H1 (cell line): ENCODE measurements around the gene SIX4. TPM values are rescaled to one million over a fixed set of nuclear protein-coding genes. Genes with fewer than 3 reads are reported as not detected.

Experiments used
- BCL11A ChIP-seq, 2 experiments: IDR thresholded peaks; one replicate each; pipeline ENCODE4 v1.6.1; 2011; ENCODE audit warnings: low read depth in 2 of 2, low read length in 2 of 2, mild to moderate bottlenecking in 2 of 2
- JUN ChIP-seq: IDR thresholded peaks from 2 replicates; pipeline ENCODE4 v1.6.1; 2011; ENCODE audit warnings: low read depth, mild to moderate bottlenecking, improper control_type of control experiment, low read length
- SIX5 ChIP-seq: IDR thresholded peaks from 2 replicates; pipeline ENCODE4 v1.6.1; 2011; ENCODE audit warnings: mild to moderate bottlenecking, low read depth, low read length
- SRF ChIP-seq: IDR thresholded peaks from 2 replicates; pipeline ENCODE4 v1.6.1; 2011; ENCODE audit warnings: mild to moderate bottlenecking, low read depth, low read length, moderate library complexity
- polyA plus RNA-seq, 7 experiments: library from polyadenylated mRNA; depleted of rRNA in 3 of 7; stranded (reverse) in 5 of 7; unstranded in 2 of 7; fragments of >200 nt in 5 of 7; fragments of 200-250 nt in 2 of 7; gene quantifications; 1 replicate in 5 of 7; 2 replicates in 1 of 7; 4 replicates in 1 of 7; pipeline versions ENCODE4 v1.2.1 to v1.2.3, GENCODE V29; 2011 to 2013; ENCODE audit warnings: missing spikeins in 2 of 7, mixed read lengths in 2 of 7
- total RNA-seq: library from RNA; stranded (reverse); fragmentation: NEBNext Ultra II Directional; extraction: Animal tissue kit (Norgen Biotek cat#: 25700); gene quantifications from 2 replicates; pipeline ENCODE4 v1.2.1, GENCODE V29; 2021

Gene SIX4
- total and polyA plus RNA-seq, 2 of the 8 experiments (the other 6 are each of a cell fraction or from before 2014, with no cell fraction given), result 9.0 to 38.9 TPM

- TF ChIP-seq SIX5 (no peak), SRF (no peak), BCL11A (IDR thresholded peaks at IDR 0.05; ENCODE audit: low read depth in 2 of 2, low read length in 2 of 2) (no peak), JUN (no peak)
These were observed 29.3 kb upstream of the SIX4 start (continued) for GRCh38 chr14:60753264-60754119.
